ENCODE data around the gene CEBPB. TPM values are rescaled to one million over a fixed set of nuclear protein-coding genes. Genes with fewer than 3 reads are reported as not detected.

CEBPB gene
- total and polyA plus RNA-seq, 2 donors from 2014 or later: 33.6 to 81.4 TPM

- Histone ChIP-seq H3K4me1 (ENCODE audit: control insufficient read depth in 2 of 3, insufficient read depth in 2 of 3, low read depth in 1 of 3, low read length in 3 of 3) (peaks cover 0 to 6% (median 6%) of the 10 kb centered on the region in 3 donors), H3K36me3 (ENCODE audit: control insufficient read depth in 2 of 3, insufficient read depth in 3 of 3, low read length in 3 of 3) (no peaks in the 10 kb centered on the region), H3K27me3 (ENCODE audit: control insufficient read depth, insufficient read depth, low read length) (no peaks in the 10 kb centered on the region), H3K27ac (ENCODE audit: low read depth in 2 of 2, low read length in 2 of 2) (no peak overlapping the region), H3K9me3 (ENCODE audit: control insufficient read depth in 2 of 3, insufficient read depth in 1 of 3, low read length in 3 of 3) (no peaks in the 10 kb centered on the region), H3K4me3 (ENCODE audit: low read length in 3 of 3) (no peak overlapping the region), H3K9ac (ENCODE audit: low read length in 3 of 3) (no peak overlapping the region)
- TF ChIP-seq CTCF (IDR thresholded peaks at IDR 0.05; ENCODE audit: borderline replicate concordance, extremely low read depth, insufficient read depth): no peak
- intact Hi-C loops (cut with DNase I): loop anchor here (5.0 kb wide), 2 partner anchors 279 to 384 kb away; no protein-coding TSS in a partner anchor
- DNase-seq (no peak), FAIRE-seq (no peak)
Observed at GRCh38 chr20:50188287-50188688, 2.3 kb upstream of the CEBPB start.

- Histone ChIP-seq H3K9ac (ENCODE audit: low read length in 3 of 3) (no peak overlapping the region), H3K4me3 (ENCODE audit: low read length in 3 of 3) (no peak overlapping the region), H3K36me3 (ENCODE audit: control insufficient read depth in 2 of 3, insufficient read depth in 3 of 3, low read length in 3 of 3) (peaks cover 0 to 4% (median 0%) of the 10 kb centered on the region in 3 donors), H3K27me3 (ENCODE audit: control insufficient read depth, insufficient read depth, low read length) (no peaks in the 10 kb centered on the region), H3K4me1 (ENCODE audit: control insufficient read depth in 2 of 3, insufficient read depth in 2 of 3, low read depth in 1 of 3, low read length in 3 of 3) (peaks cover 0 to 11% (median 11%) of the 10 kb centered on the region in 3 donors), H3K9me3 (ENCODE audit: control insufficient read depth in 2 of 3, insufficient read depth in 1 of 3, low read length in 3 of 3) (no peaks in the 10 kb centered on the region), H3K27ac (ENCODE audit: low read depth in 2 of 2, low read length in 2 of 2) (no peak overlapping the region)
- FAIRE-seq: no peak
- no peak for TF ChIP-seq CTCF (IDR thresholded peaks at IDR 0.05; ENCODE audit: borderline replicate concordance, extremely low read depth, insufficient read depth)
- intact Hi-C loops (cut with DNase I): loop anchor here (5.0 kb wide), 2 partner anchors 278 to 383 kb away; no protein-coding TSS in a partner anchor
- no peak for DNase-seq
Observed at GRCh38 chr20:50188879-50189680, 1.6 kb upstream of the CEBPB start.

GRCh38 chr20:50189681-50190250, 864 bp upstream of the CEBPB start:
- DNase-seq (peak in 1 of 5 donors; percentile 89), FAIRE-seq (no peak)
- H3K36me3 ChIP-seq (ENCODE audit: control insufficient read depth in 2 of 3, insufficient read depth in 3 of 3, low read length in 3 of 3): peaks cover 0 to 4% (median 0%) of the 10 kb centered on the region in 3 donors
- peak overlapping the region in 1 of 3 donors; percentile 46 for H3K9ac ChIP-seq (ENCODE audit: low read length in 3 of 3)
- intact Hi-C loops (cut with DNase I): loop anchor here (5.0 kb wide), 2 partner anchors 278 to 383 kb away; no protein-coding TSS in a partner anchor
- H3K9me3 ChIP-seq (ENCODE audit: control insufficient read depth in 2 of 3, insufficient read depth in 1 of 3, low read length in 3 of 3): no peaks in the 10 kb centered on the region
- H3K27me3 ChIP-seq (ENCODE audit: control insufficient read depth, insufficient read depth, low read length): no peaks in the 10 kb centered on the region
- H3K4me1 ChIP-seq (ENCODE audit: control insufficient read depth in 2 of 3, insufficient read depth in 2 of 3, low read depth in 1 of 3, low read length in 3 of 3): peaks cover 0 to 11% (median 11%) of the 10 kb centered on the region in 3 donors
- H3K27ac ChIP-seq (ENCODE audit: low read depth in 2 of 2, low read length in 2 of 2): no peak overlapping the region
- TF ChIP-seq CTCF (IDR thresholded peaks at IDR 0.05; ENCODE audit: borderline replicate concordance, extremely low read depth, insufficient read depth): no peak
- H3K4me3 ChIP-seq (ENCODE audit: low read length in 3 of 3): peak overlapping the region in 1 of 3 donors; percentile 59
